Neutrophil (primary cell): ENCODE data around the gene MYT1.

Source experiments
- H3K27ac ChIP-seq: fragments of 200-600 bp; sonication (generic); 2 replicates; pipeline ENCODE4 v1.5.1; 2016; ENCODE audit warnings: mild to moderate bottlenecking, moderate library complexity
- H3K27me3 ChIP-seq: fragments of 200-600 bp; sonication (generic); 2 replicates; pipeline ENCODE4 v1.6.0; 2016; ENCODE audit warnings: mild to moderate bottlenecking
- H3K36me3 ChIP-seq: fragments of 200-600 bp; sonication (generic); 2 replicates; pipeline ENCODE4 v1.5.1; 2017
- H3K4me1 ChIP-seq, 2 experiments: fragments of 200-600 bp in 1 of 2; sonication (generic) in 1 of 2; 1 replicate in 1 of 2; 2 replicates in 1 of 2; pipeline versions ENCODE4 v1.5.1 to v1.6.1; 2013 to 2016; ENCODE audit warnings: low read depth in 1 of 2, low read length in 1 of 2, mild to moderate bottlenecking in 1 of 2, moderate library complexity in 1 of 2; ENCODE audit not compliant: control insufficient read depth in 1 of 2, insufficient read depth in 1 of 2
- H3K4me3 ChIP-seq, 2 experiments: fragments of 200-600 bp in 1 of 2; sonication (generic) in 1 of 2; 1 replicate in 1 of 2; 2 replicates in 1 of 2; pipeline ENCODE4 v1.5.1; 2013 to 2016; ENCODE audit warnings: low read depth in 1 of 2, low read length in 1 of 2, mild to moderate bottlenecking in 1 of 2, moderate library complexity in 1 of 2
- H3K9me3 ChIP-seq: fragments of 200-600 bp; sonication (generic); 2 replicates; pipeline ENCODE4 v1.5.1; 2016
- TF ChIP-seq, protein P1 (sequence below): fragments of 200-600 bp; sonication (generic); IDR thresholded peaks from 2 replicates; pipeline ENCODE4 v1.5.1; 2016; ENCODE audit warnings: antibody characterized with exemption

Gene MYT1

DNA sequence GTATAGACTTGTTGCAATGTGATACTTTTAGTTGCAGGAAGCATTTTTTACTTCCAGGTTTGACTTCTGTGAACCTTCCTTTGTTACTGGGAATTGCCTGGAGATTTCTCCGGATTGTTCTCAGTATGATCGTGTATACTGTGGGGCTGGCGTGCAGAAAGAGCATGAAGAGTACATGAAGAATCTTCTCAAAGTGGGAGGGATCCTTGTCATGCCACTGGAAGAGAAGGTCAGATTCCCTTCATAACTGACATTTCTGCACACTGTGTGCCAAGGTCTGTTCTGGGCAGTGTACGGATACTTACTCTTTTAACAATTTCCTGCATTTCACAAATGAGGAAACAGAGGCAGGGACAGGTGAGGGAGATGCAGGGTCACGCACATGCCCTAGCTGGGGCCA is 100.9 kb downstream of the MYT1 start:
- TF ChIP-seq, protein P1, sequence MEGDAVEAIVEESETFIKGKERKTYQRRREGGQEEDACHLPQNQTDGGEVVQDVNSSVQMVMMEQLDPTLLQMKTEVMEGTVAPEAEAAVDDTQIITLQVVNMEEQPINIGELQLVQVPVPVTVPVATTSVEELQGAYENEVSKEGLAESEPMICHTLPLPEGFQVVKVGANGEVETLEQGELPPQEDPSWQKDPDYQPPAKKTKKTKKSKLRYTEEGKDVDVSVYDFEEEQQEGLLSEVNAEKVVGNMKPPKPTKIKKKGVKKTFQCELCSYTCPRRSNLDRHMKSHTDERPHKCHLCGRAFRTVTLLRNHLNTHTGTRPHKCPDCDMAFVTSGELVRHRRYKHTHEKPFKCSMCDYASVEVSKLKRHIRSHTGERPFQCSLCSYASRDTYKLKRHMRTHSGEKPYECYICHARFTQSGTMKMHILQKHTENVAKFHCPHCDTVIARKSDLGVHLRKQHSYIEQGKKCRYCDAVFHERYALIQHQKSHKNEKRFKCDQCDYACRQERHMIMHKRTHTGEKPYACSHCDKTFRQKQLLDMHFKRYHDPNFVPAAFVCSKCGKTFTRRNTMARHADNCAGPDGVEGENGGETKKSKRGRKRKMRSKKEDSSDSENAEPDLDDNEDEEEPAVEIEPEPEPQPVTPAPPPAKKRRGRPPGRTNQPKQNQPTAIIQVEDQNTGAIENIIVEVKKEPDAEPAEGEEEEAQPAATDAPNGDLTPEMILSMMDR, result no peak
- no peaks in the 10 kb centered on the region for H3K9me3 ChIP-seq
- no peak overlapping the region for H3K4me3 ChIP-seq
- H3K27me3 ChIP-seq, result no peaks in the 10 kb centered on the region
- peaks cover 45% of the 10 kb centered on the region for H3K36me3 ChIP-seq
- no peak overlapping the region for H3K27ac ChIP-seq
- H3K4me1 ChIP-seq, result no peaks in the 10 kb centered on the region

GRCh38 chr20:64266988-64267387 is 102.7 kb downstream of the MYT1 start:
- peaks cover 41% of the 10 kb centered on the region for H3K36me3 ChIP-seq
- no peaks in the 10 kb centered on the region for H3K27me3 ChIP-seq
- TF ChIP-seq, protein P1, result no peak
- H3K27ac ChIP-seq, result no peak overlapping the region
- no peaks in the 10 kb centered on the region for H3K4me1 ChIP-seq
- no peak overlapping the region for H3K4me3 ChIP-seq
- no peaks in the 10 kb centered on the region for H3K9me3 ChIP-seq

DNA sequence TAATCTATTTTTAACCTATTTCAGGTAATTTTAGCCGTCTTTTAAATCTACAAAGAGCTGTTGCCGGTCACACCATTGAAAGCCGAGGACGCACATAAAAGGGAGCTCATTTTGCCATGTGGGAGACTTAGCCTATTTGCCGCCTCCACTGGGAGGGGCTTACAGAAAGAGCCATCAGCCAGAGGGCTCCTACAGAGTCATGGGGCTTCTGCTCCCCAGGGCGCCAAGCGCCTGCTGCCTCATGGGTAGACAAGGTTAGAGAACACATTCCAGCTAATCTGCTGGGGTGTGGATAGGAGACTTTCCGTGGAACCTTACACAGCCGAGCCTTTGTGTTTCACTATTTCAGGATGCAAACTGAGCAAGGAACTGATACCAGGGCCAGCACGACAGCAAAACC is 103.9 kb downstream of the MYT1 start:
- TF ChIP-seq, protein P1, result no peak
- Histone ChIP-seq H3K27ac (no peak overlapping the region), H3K4me1 (no peaks in the 10 kb centered on the region), H3K27me3 (no peaks in the 10 kb centered on the region), H3K36me3 (peaks cover 44% of the 10 kb centered on the region), H3K9me3 (no peaks in the 10 kb centered on the region), H3K4me3 (no peak overlapping the region)

- TF ChIP-seq, protein P1, result no peak
- Histone ChIP-seq H3K27me3 (no peaks in the 10 kb centered on the region), H3K36me3 (peaks cover 60% of the 10 kb centered on the region), H3K9me3 (no peaks in the 10 kb centered on the region), H3K27ac (no peak overlapping the region), H3K4me1 (no peaks in the 10 kb centered on the region), H3K4me3 (no peak overlapping the region)
Measured at GRCh38 chr20:64269604-64270411, 105.6 kb downstream of the MYT1 start.

DNA sequence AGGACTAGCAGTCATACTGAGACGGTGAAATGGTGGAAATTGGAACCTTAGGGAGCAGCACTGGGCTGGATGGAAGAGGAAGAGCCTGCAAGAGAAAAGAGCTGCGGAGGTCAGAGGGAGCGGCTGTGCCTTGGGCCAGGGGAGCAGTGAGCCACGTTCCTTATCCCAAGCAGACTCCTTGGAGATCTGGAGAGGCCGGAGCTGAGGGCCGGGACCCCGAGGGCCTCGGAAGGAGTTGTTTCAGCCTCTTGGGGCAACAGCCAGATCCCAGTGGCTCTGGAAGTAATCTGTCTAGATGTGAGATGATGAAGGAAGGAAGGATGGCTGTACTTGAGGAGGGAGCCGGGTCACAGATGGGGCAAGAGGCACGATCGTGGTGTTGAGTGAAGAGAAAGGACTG is 107.4 kb downstream of the MYT1 start:
- H3K4me3 ChIP-seq, result no peak overlapping the region
- H3K27ac ChIP-seq, result no peak overlapping the region
- H3K4me1 ChIP-seq, result no peaks in the 10 kb centered on the region
- H3K27me3 ChIP-seq, result no peaks in the 10 kb centered on the region
- TF ChIP-seq, protein P1, result no peak
- H3K36me3 ChIP-seq, result peaks cover 53% of the 10 kb centered on the region
- no peaks in the 10 kb centered on the region for H3K9me3 ChIP-seq
